VCaP (cell line): Measurements from ENCODE around the gene ARAP1.

Experiments used
- H3K27ac ChIP-seq: fragments of 450-650 bp; 2 replicates; pipeline ENCODE4 v1.5.1; 2017
- CTCF ChIP-seq: fragments of 450-650 bp; conservative IDR thresholded peaks from 2 replicates; pipeline ENCODE4 v1.5.1; 2017; ENCODE audit warnings: mild to moderate bottlenecking, moderate library complexity

Gene ARAP1

GRCh38 chr11:72646024-72646423 lies 106.2 kb downstream of the ARAP1 start:
- no peak for TF ChIP-seq CTCF
- no peak overlapping the region for H3K27ac ChIP-seq

GRCh38 chr11:72643547-72643946 lies 108.7 kb downstream of the ARAP1 start:
- TF ChIP-seq CTCF, result no peak
- peak overlapping the region; percentile 53; the same call in 1 of the 2 replicates for H3K27ac ChIP-seq

GRCh38 chr11:72642884-72643522 lies 109.2 kb downstream of the ARAP1 start:
- peak overlapping the region; percentile 53; the same call in 1 of the 2 replicates for H3K27ac ChIP-seq
- peak; percentile 98 for TF ChIP-seq CTCF

GRCh38 chr11:72642043-72642883 lies 109.9 kb downstream of the ARAP1 start:
- peak overlapping the region; percentile 53; the same call in 1 of the 2 replicates for H3K27ac ChIP-seq
- no peak for TF ChIP-seq CTCF

GRCh38 chr11:72641522-72642042 lies 110.6 kb downstream of the ARAP1 start:
- peak overlapping the region; percentile 34; the same call in 1 of the 2 replicates for H3K27ac ChIP-seq
- no peak for TF ChIP-seq CTCF

GRCh38 chr11:72639502-72640375 lies 112.5 kb downstream of the ARAP1 start:
- H3K27ac ChIP-seq, result no peak overlapping the region
- TF ChIP-seq CTCF, result no peak
